Non-pigmented ciliary epithelial cell (primary cell): ENCODE data around the gene RANBP1.

Source experiments
- DNase-seq: peaks from one replicate; pipeline ENCODE4 v3.0.0-alpha.2; 2010; ENCODE audit warnings: low read depth

Gene RANBP1

GRCh38 chr22:20089226-20089976 is 26.5 kb upstream of the RANBP1 start:
- no peak for DNase-seq

DNA sequence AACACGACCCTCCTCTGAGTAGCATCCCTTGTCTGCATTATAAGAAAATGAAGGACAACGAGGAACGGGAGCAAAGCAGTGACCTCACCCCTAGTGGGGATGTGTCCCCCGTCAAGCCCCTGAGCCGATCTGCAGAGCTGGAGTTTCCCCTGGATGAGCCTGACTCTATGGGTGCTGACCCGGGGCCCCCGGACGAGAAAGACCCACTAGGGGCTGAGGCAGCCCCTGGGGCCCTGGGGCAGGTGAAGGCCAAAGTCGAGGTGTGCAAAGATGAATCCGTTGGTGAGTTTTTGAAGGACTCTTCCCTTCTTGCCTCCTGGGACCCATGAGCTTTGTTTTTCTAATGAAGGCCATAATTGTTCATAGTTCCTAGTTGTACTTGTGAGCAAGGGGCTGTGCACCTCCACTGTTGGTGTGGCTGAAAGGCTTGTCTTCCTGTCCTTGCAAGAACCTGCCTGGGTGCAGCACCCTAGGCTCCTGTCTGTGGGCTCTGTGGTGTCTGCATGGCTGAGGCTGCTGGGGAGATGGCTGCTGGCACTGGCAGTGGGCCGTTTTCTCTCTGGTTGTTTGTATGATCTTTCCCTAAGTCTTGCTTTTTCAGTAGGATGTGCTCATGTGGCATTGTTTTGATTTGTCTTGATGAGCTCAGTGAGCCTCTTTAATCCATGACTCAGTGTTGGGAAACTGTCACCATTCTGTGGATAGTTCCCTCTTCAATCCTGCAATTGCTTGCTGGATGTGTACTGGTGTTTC is 25.8 kb upstream of the RANBP1 start:
- DNase-seq: peak; percentile 19

GRCh38 chr22:20090730-20091240 is 25.1 kb upstream of the RANBP1 start:
- DNase-seq: no peak

GRCh38 chr22:20091690-20092476 is 24.0 kb upstream of the RANBP1 start:
- DNase-seq: no peak

DNA sequence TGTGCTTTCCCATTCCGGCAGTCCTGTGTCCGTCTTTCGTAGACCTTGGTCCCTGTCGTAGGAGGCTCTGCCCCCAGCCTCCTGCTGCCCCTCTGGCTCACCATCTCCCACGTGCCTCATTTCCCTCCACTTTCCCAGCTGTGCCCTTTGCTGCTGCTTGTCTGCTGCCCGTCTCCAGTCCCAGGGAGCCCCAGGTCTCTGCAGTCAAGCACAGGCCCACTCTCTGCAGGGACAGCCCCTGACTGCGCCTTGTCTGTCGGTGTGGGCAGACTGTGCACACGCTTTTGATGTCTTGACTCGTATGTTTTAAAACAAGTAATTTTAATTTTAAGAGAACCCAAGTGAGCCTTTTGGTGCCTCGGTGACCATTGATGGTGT is 23.4 kb upstream of the RANBP1 start:
- no peak for DNase-seq

- DNase-seq: no peak
These were observed 22.3 kb upstream of the RANBP1 start for GRCh38 chr22:20093418-20094196.

DNA sequence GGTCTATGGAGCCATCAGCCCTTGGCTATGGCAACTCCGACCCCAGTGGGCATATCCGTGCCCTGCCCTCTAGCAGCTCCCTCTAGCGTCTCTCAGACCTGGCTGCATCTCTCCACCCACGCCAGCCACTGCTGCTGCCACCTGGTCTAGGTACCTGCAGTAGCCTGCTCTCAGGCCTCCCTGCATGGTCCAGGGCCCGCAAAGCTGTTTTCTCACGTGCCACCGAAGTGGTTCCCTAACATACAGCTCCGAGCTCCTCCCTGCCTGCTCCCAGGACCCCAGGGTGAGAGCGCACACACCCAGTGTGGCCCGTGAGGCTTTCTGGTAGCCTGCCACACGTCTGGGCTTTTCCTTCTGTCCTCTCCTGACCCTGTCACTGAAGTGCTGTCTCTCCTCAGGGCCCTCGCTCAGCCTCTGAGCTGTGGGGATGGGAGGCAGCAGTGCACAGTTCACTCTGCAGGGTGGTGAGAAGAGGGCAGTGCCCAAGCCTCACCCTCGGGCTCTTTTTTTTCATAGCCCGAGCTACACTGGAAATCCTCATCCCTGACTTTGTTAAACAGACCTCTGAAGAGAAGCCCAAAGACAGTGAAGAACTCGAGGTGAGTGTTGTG is 21.6 kb upstream of the RANBP1 start:
- DNase-seq: no peak

DNA sequence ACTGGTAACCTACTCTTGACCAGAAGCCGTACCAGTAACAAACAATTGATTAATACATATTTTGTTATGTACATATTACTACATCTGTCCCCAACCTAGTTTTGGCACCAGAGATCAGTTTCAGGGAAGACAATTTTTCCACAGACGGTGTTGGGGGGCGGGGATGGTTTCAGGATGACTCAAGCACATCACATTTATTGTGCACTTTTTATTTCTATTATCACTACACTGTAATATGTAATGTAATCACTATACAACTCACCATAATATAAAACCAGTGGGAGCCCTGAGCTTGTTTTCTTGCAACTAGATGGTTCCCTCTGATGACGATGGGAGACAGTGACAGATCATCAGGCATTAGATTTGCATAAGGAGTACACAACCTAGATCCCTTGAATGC is 20.4 kb upstream of the RANBP1 start:
- DNase-seq: no peak

DNA sequence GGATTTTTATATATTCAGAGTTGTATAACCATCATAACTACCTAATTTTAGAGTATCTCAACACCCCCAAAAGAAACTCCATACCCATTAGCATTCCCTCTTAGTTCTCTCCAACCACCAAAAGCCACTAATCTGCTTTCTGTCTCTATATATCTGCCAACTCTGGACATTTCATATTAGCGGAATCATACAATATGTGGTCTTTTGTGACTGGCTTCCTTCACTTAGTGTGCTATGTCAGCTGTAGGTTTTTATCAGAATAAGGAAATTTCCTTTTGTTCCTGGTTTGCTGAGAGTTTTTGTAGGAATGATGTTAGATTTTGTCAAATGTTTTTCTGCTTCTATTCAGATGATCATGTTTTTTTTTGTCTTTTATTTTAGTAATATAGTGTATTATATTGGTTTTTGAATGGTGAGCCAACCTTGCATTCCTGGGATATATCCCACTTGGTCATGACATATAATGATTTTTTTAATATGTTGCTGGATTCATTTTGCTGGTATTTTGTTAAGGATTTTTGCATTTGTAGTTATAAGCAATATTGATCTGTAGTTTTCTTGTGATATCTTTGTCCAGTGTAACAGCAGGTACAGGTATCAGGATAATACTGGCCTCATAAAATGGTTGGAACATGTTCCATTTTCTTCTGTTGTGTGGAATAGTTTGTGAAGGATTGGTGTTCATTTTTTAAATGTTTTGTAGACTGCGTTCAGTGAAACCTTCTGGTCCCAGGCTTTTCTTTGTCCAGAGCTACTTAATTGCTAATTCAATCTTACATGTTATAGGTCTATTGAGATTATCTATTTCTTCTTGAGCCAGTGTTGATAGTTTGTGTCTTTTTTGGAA is 19.1 kb upstream of the RANBP1 start:
- DNase-seq: no peak

DNA sequence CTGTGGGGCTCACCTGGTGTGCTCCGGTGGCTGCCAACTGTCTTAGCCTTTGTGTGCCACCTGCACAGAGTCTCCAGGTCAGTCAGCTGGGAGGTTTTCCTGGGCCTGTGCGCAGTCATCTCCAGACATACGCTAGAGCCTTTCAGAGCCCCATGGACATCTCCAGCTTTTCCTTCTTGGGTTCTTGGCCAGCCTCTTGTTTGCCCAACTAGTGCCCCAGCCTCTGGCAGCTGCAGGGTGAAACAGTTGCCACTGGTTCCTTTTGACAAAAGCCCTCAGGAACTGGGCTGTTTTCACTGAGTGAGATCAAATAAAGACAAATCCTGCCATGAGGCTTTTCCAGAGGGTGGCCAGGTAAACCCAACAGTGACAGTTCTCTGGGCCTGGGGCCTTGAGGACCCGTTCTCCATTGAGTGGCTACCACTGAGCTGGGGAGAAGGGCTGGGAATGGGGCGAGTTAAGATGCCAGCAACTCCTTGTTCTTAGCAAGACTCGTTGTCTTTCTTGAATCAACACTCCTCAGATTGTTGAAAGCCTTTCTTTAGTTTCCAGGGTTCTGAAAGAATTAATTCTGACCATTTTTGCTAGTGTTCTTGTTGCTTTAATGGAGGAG is 16.7 kb upstream of the RANBP1 start:
- no peak for DNase-seq

GRCh38 chr22:20101638-20102037 is 14.3 kb upstream of the RANBP1 start:
- no peak for DNase-seq

DNA sequence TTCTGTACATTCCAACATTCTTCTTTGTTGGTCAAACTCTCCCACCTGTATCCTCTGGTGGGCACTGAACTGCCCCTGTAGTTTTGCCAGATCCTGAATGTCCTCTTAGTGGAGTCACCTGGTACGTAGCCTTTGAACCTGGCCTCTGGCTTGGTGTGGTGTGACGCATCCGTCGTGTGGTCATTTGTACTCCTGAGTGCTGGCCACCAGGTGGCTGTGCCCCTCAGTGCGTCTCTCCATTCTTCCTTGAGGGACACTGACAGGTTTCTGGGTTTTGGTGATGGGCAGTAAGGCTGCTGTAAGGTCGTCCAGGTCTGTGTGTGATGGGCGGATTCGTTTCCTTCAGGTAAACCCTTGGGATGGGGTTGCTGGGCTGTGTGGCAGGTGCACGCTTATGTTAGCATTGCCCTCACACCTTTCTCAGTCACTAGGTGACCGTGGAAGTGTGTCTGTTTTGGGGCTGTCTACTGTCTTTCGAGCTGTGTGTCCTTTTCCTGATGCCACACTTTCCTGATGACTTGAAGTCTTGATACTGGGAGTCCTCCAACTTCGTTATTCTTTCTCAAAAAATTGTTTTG is 13.6 kb upstream of the RANBP1 start:
- no peak for DNase-seq

DNA sequence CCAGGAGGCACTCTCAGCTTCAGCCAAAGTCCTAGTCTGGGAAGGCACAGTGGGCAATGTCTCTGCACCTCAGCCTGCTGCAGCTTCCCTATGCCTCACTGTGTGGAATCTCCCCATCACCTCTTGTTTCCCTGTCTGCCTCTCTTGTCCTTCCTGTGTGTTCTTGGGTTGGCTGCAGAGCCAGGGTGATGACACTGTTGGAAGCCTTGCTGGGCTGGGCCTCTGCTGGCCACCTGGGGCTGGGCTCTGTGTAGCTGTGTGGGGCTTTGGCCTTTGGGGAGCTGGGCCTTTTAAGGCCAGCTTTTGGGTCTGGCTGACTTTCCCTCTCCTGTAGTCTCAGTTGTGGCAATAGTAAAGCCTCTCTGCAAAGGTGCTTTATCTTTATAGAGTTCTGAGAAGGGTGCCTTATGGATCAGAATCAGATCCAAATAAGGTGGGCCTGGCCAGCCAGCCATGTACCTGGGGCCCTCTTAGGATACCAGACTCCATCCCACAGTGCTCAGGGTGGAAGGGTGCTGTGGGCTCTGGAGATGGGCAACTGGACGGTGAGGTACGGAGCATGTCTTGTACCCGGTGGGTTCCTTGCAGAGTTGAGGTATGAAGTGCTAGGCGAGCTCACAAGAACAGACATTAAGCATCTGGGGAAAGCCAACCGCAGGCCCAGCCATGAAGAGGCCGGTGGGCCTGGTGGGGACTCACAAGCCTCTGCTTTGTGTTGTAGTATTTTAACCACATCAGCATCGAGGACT is 10.3 kb upstream of the RANBP1 start:
- DNase-seq: no peak

DNA sequence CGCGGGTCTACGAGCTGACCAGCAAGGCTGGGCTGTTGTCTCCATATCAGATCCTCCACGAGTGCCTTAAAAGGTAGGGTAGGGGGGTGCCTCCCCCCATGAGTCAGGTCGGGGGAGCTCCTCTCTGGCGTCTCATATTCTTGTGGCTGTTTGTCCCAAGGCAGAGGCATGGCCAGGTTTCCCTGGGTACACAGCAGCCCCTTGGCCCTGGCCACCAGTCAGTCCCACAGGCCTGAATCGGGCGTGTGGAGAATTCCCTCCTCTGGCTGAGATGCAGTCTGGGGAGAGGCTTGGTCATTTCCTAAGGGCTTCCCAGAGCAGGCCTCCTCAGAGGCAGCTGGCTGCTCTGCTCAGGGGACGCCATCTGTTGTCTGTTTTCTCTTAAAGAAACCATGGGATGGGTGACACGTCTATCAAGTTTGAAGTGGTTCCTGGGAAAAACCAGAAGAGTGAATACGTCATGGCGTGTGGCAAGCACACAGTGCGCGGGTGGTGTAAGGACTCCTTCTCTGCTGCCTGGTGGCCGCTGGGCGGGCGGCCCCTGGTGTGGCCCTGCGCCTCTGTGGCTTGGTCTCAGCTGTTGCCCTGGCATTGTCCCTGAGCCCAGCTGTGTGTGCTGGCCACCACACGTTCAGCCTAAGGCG is 9.6 kb upstream of the RANBP1 start:
- DNase-seq: no peak

- no peak for DNase-seq
These were observed 9.1 kb upstream of the RANBP1 start for GRCh38 chr22:20106849-20107237.

DNA sequence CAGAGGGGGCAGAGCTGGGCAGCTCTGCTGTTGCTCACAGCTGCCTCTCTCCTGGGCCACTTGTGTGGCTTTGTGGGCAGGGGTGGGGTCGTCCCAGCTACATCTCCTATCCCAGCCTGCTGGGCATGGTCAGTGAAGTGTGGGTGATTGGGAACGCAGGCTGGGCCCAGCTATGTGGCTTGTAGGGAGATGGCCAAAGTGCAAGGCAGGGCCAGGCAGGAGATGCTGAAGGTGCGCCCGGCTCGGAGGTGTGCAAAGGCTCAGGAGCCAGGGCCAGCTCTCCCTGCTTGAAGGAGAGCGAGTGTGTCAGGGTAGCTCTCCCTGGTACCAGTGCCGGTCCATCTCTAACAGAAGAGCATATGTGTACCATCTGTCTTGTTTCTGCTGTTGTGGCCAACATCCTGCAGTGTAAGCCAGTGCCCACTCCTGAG is 8.4 kb upstream of the RANBP1 start:
- DNase-seq: no peak

DNA sequence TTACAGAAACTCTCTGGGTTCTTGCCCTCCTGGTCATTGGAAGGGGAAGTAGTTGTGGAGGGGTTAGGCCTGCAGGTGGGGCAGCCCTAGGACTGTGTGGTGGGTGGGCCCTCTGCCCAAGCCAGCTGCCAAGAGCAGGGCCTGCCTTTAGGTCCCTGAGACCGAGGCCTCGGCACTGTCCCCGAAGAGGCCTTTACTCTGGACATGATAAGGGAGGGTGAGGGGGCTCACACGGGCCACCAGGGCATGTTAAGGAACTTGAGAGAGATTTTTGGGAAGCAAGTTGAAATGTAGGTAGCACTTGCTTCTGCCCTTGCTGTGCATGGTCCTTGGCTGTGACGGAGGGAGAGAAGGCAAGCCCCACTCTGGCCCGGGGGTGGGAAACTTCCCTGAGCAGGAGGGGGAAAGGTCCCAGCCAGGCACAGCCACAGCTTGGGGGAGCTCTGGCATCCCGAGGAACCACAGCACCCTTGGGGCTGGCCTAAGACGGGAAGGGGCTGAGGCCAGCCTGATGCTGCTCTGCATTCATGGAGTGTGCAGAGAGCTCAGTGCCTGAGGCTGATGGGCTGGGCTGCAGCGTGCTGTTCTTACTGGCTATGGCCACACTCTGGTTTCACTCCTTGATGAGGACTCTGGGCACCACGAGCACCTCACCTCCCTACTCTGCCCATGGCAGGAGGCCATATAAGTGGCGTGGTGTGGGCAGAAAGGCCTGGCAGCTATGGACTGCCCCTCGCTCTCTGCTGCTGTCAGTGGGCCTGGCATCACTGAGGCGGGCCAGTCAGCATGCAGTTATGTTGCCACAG is 7.8 kb upstream of the RANBP1 start:
- no peak for DNase-seq
